GM23338 (cell line): Measurements from ENCODE around the gene CCR7. TPM values are rescaled to one million over a fixed set of nuclear protein-coding genes. Genes with fewer than 3 reads are reported as not detected.
A peak's percentile ranks its signal among the peaks of the same experiment; 100 is the strongest.

Source experiments
- ATAC-seq: fragments of 200-7000 bp; cut with Tn5 transposase; 3 replicates; pipeline ENCODE4 v1.9.1; 2020
- DNase-seq: peaks from one replicate; pipeline ENCODE4 v3.0.0-alpha.2; 2015; ENCODE audit warnings: low spot score
- H2AFZ ChIP-seq: fragments of 200-600 bp; sonication (generic); 2 replicates; pipeline ENCODE4 v1.8.0; 2016; ENCODE audit warnings: antibody characterized with exemption, mild to moderate bottlenecking, moderate library complexity
- H3F3A ChIP-seq: fragments of 200-600 bp; sonication (generic); replicated peaks from 2 replicates; pipeline ENCODE4 v1.8.0; 2017; ENCODE audit warnings: antibody characterized with exemption, mixed run types, low read depth
- H3K27ac ChIP-seq: fragments of 200-600 bp; sonication (generic); 2 replicates; pipeline ENCODE4 v1.6.1; 2016; ENCODE audit warnings: low read depth
- H3K27me3 ChIP-seq: fragments of 200-600 bp; sonication (generic); 2 replicates; pipeline ENCODE4 v1.8.0; 2016; ENCODE audit warnings: mild to moderate bottlenecking, mixed run types, moderate library complexity; ENCODE audit not compliant: insufficient read depth
- H3K36me3 ChIP-seq: fragments of 200-600 bp; sonication (generic); 2 replicates; pipeline ENCODE4 v1.8.0; 2016; ENCODE audit warnings: mild to moderate bottlenecking; ENCODE audit not compliant: insufficient read depth
- H3K4me1 ChIP-seq: fragments of 200-600 bp; sonication (generic); 2 replicates; pipeline ENCODE4 v1.8.0; 2016; ENCODE audit warnings: mild to moderate bottlenecking, moderate library complexity; ENCODE audit not compliant: insufficient read depth
- H3K4me2 ChIP-seq: fragments of 200-600 bp; sonication (generic); 2 replicates; pipeline ENCODE4 v1.7.1; 2017; ENCODE audit warnings: mixed run types
- H3K4me3 ChIP-seq: fragments of 200-600 bp; sonication (generic); 2 replicates; pipeline ENCODE4 v1.6.1; 2016; ENCODE audit warnings: mixed run types
- H3K79me2 ChIP-seq: fragments of 200-600 bp; sonication (generic); replicated peaks from 2 replicates; pipeline ENCODE4 v1.8.0; 2017; ENCODE audit warnings: mild to moderate bottlenecking; ENCODE audit not compliant: insufficient read depth
- H3K9me2 ChIP-seq: fragments of 200-600 bp; sonication (generic); 2 replicates; pipeline ENCODE4 v1.8.0; 2017; ENCODE audit not compliant: insufficient read depth
- H4K20me1 ChIP-seq: fragments of 200-600 bp; sonication (generic); replicated peaks from 2 replicates; pipeline ENCODE4 v1.8.0; 2017; ENCODE audit warnings: mild to moderate bottlenecking; ENCODE audit not compliant: insufficient read depth
- H3K27ac Mint-ChIP-seq: 2 replicates; pipeline ENCODE4 v1.8.0; 2020; ENCODE audit warnings: inconsistent platforms, mild to moderate bottlenecking, moderate library complexity, mixed read lengths
- H3K27me3 Mint-ChIP-seq: 3 replicates; pipeline ENCODE4 v1.8.0; 2022; ENCODE audit warnings: low read depth, mild to moderate bottlenecking, moderate library complexity, mixed read lengths, inconsistent platforms; ENCODE audit not compliant: insufficient read depth, poor library complexity
- H3K36me3 Mint-ChIP-seq: 3 replicates; pipeline ENCODE4 v1.8.0; 2021; ENCODE audit warnings: low read depth, mild to moderate bottlenecking, inconsistent platforms, moderate library complexity, mixed read lengths
- H3K4me1 Mint-ChIP-seq: 3 replicates; pipeline ENCODE4 v1.8.0; 2020; ENCODE audit warnings: mild to moderate bottlenecking, inconsistent platforms, mixed read lengths
- H3K4me3 Mint-ChIP-seq: 3 replicates; pipeline ENCODE4 v1.8.0; 2021; ENCODE audit warnings: moderate library complexity, mild to moderate bottlenecking, inconsistent platforms, mixed read lengths
- H3K9me3 Mint-ChIP-seq: 3 replicates; pipeline ENCODE4 v1.8.0; 2020; ENCODE audit warnings: moderate library complexity, mild to moderate bottlenecking, inconsistent platforms, mixed read lengths
- CREB1 ChIP-seq: fragments of 250-450 bp; sonication (Bioruptor Pico); IDR thresholded peaks from 2 replicates; pipeline ENCODE4 v1.5.0; 2020; ENCODE audit warnings: low read depth, mild to moderate bottlenecking, moderate library complexity
- EZH2 ChIP-seq: fragments of 200-600 bp; sonication (generic); IDR thresholded peaks from one replicate; pipeline ENCODE4 v1.8.0; 2017; ENCODE audit warnings: antibody characterized with exemption, mild to moderate bottlenecking, low read depth; ENCODE audit not compliant: unreplicated experiment
- EZH2phosphoT487 ChIP-seq: fragments of 200-600 bp; sonication (generic); IDR thresholded peaks from one replicate; pipeline ENCODE4 v1.8.1; 2018; ENCODE audit warnings: antibody characterized with exemption; ENCODE audit not compliant: unreplicated experiment
- JUNB ChIP-seq: IDR thresholded peaks from one replicate; pipeline ENCODE4 v1.6.1; 2016; ENCODE audit warnings: antibody characterized with exemption; ENCODE audit not compliant: unreplicated experiment
- NANOG ChIP-seq: IDR thresholded peaks from 2 replicates; pipeline ENCODE4 v1.6.1; 2016; ENCODE audit warnings: antibody characterized with exemption, borderline replicate concordance
- POLR2AphosphoS5 ChIP-seq: IDR thresholded peaks from 2 replicates; pipeline ENCODE4 v1.6.1; 2016; ENCODE audit warnings: antibody characterized with exemption, low read depth
- STAT1 ChIP-seq: IDR thresholded peaks from one replicate; pipeline ENCODE4 v1.6.1; 2016; ENCODE audit warnings: antibody characterized with exemption; ENCODE audit not compliant: unreplicated experiment
- ZNF114 ChIP-seq: fragments of 250-450 bp; sonication (Bioruptor Pico); IDR thresholded peaks from 2 replicates; pipeline ENCODE4 v1.5.0; 2020; ENCODE audit warnings: mild to moderate bottlenecking, moderate library complexity
- ZNF331 ChIP-seq: fragments of 250-450 bp; sonication (Bioruptor Pico); IDR thresholded peaks from 2 replicates; pipeline ENCODE4 v1.5.0; 2020; ENCODE audit warnings: low read depth, mild to moderate bottlenecking, moderate library complexity
- polyA plus RNA-seq: library from polyadenylated mRNA; unstranded; fragments of >200 nt; fragmentation: Nextera tagmentation; extraction: Ambion mirVana; gene quantifications from 2 replicates; pipeline ENCODE4 v1.2.1, GENCODE V29; 2016
- total RNA-seq: library from RNA; depleted of rRNA; stranded (reverse); fragments of >200 nt; shearing (Covaris generic); gene quantifications from 2 replicates; pipeline ENCODE4 v1.2.3, GENCODE V29; 2014
- TF ChIP-seq, protein P1 (sequence below), 2 experiments: fragments of 200-600 bp in 1 of 2; sonication (generic) in 1 of 2; conservative IDR thresholded peaks; 2 replicates each; pipeline versions ENCODE4 v1.5.1 to v1.6.1; 2016 to 2017; ENCODE audit warnings: antibody characterized with exemption in 2 of 2, low read depth in 2 of 2, mild to moderate bottlenecking in 2 of 2, moderate library complexity in 1 of 2
- TF ChIP-seq, protein P2 (sequence below): IDR thresholded peaks from 2 replicates; pipeline ENCODE4 v1.6.1; 2016; ENCODE audit warnings: antibody characterized with exemption
- TF ChIP-seq, protein P3 (sequence below): IDR thresholded peaks from one replicate; pipeline ENCODE4 v1.6.1; 2018; ENCODE audit warnings: antibody characterized with exemption; ENCODE audit not compliant: unreplicated experiment

The CCR7 gene
- total and polyA plus RNA-seq, 2 experiments from 2014 or later: 0.37 to 0.59 TPM

- Histone ChIP-seq H3F3A (no peaks in the 10 kb centered on the region), H3K27me3 (no peaks in the 10 kb centered on the region), H3K9me2 (no peaks in the 10 kb centered on the region), H3K36me3 (no peaks in the 10 kb centered on the region), H3K4me2 (no peak overlapping the region), H3K4me3 (no peak overlapping the region), H3K27ac (no peak overlapping the region), H2AFZ (no peak overlapping the region), H3K79me2 (no peaks in the 10 kb centered on the region), H4K20me1 (no peaks in the 10 kb centered on the region), H3K4me1 (peaks cover 4% of the 10 kb centered on the region; the same call in 1 of the 2 replicates)
- Mint-ChIP-seq H3K9me3 (no peaks in the 10 kb centered on the region), H3K4me3 (no peak overlapping the region), H3K4me1 (peaks cover 5% of the 10 kb centered on the region; the same call in 2 of the 3 replicates), H3K27me3 (peaks cover 3% of the 10 kb centered on the region), H3K36me3 (no peaks in the 10 kb centered on the region), H3K27ac (no peak overlapping the region)
- ATAC-seq (no peak), DNase-seq (no peak)
- TF ChIP-seq, protein P1, sequence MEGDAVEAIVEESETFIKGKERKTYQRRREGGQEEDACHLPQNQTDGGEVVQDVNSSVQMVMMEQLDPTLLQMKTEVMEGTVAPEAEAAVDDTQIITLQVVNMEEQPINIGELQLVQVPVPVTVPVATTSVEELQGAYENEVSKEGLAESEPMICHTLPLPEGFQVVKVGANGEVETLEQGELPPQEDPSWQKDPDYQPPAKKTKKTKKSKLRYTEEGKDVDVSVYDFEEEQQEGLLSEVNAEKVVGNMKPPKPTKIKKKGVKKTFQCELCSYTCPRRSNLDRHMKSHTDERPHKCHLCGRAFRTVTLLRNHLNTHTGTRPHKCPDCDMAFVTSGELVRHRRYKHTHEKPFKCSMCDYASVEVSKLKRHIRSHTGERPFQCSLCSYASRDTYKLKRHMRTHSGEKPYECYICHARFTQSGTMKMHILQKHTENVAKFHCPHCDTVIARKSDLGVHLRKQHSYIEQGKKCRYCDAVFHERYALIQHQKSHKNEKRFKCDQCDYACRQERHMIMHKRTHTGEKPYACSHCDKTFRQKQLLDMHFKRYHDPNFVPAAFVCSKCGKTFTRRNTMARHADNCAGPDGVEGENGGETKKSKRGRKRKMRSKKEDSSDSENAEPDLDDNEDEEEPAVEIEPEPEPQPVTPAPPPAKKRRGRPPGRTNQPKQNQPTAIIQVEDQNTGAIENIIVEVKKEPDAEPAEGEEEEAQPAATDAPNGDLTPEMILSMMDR (conservative IDR thresholded peaks at IDR 0.05; ENCODE audit: low read depth in 2 of 2): no peak
- TF ChIP-seq NANOG (no peak), EZH2 (no peak), POLR2AphosphoS5 (no peak), ZNF114 (no peak), EZH2phosphoT487 (no peak), STAT1 (no peak)
- TF ChIP-seq, protein P2, sequence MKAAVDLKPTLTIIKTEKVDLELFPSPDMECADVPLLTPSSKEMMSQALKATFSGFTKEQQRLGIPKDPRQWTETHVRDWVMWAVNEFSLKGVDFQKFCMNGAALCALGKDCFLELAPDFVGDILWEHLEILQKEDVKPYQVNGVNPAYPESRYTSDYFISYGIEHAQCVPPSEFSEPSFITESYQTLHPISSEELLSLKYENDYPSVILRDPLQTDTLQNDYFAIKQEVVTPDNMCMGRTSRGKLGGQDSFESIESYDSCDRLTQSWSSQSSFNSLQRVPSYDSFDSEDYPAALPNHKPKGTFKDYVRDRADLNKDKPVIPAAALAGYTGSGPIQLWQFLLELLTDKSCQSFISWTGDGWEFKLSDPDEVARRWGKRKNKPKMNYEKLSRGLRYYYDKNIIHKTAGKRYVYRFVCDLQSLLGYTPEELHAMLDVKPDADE: no peak
Observed at GRCh38 chr17:40597156-40597555, 31.9 kb upstream of the CCR7 start.

DNA sequence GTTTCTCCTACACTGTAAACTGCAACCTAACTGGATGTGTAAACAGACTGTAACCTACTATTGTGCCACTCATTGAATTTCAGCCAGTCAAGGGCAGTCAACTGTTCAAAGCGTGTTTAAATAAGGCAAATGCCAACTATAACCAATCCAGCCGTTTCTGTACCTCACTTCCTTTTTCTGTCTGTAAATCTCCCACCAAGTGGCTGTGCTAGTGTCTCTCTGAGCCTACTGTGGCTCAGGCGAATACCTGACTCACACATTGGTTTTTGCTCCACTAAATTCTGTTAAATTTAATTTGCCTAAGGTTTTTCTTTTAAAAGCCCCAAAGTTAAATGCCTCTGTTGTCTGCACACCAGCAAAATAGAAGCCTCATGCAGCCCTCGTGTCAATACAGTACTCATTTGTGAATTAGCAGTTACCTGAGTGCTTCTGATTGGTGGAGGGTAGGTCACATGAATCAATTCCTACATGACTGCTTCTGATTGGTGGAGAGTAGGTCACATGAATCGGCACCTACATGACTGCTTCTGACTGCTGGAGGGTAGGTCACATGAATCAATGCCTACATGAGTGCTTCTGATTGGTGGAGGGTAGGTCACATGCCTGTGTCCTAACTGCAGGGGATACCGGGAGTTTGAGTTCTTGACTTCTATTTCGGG, 31.1 kb upstream of the CCR7 start:
- peak; percentile 54 for DNase-seq
- H3K36me3 ChIP-seq: no peaks in the 10 kb centered on the region
- peaks cover 4% of the 10 kb centered on the region; the same call in 1 of the 2 replicates for H3K4me1 ChIP-seq
- Mint-ChIP-seq H3K36me3 (no peaks in the 10 kb centered on the region), H3K4me1 (peaks cover 5% of the 10 kb centered on the region; the same call in 2 of the 3 replicates), H3K27me3 (peaks cover 3% of the 10 kb centered on the region), H3K4me3 (no peak overlapping the region), H3K9me3 (no peaks in the 10 kb centered on the region), H3K27ac (no peak overlapping the region)
- H3K27me3 ChIP-seq: no peaks in the 10 kb centered on the region
- no peak overlapping the region for H3K4me2 ChIP-seq
- H3K4me3 ChIP-seq: no peak overlapping the region
- no peaks in the 10 kb centered on the region for H4K20me1 ChIP-seq
- H3K79me2 ChIP-seq: no peaks in the 10 kb centered on the region
- H2AFZ ChIP-seq: peak overlapping the region; percentile 49; the same call in 1 of the 2 replicates
- H3K27ac ChIP-seq: no peak overlapping the region
- peak; percentile 57 for ATAC-seq
- H3F3A ChIP-seq: no peaks in the 10 kb centered on the region
- H3K9me2 ChIP-seq: no peaks in the 10 kb centered on the region
- TF ChIP-seq EZH2: no peak
- TF ChIP-seq ZNF114: no peak
- no peak for TF ChIP-seq POLR2AphosphoS5
- TF ChIP-seq, protein P3, sequence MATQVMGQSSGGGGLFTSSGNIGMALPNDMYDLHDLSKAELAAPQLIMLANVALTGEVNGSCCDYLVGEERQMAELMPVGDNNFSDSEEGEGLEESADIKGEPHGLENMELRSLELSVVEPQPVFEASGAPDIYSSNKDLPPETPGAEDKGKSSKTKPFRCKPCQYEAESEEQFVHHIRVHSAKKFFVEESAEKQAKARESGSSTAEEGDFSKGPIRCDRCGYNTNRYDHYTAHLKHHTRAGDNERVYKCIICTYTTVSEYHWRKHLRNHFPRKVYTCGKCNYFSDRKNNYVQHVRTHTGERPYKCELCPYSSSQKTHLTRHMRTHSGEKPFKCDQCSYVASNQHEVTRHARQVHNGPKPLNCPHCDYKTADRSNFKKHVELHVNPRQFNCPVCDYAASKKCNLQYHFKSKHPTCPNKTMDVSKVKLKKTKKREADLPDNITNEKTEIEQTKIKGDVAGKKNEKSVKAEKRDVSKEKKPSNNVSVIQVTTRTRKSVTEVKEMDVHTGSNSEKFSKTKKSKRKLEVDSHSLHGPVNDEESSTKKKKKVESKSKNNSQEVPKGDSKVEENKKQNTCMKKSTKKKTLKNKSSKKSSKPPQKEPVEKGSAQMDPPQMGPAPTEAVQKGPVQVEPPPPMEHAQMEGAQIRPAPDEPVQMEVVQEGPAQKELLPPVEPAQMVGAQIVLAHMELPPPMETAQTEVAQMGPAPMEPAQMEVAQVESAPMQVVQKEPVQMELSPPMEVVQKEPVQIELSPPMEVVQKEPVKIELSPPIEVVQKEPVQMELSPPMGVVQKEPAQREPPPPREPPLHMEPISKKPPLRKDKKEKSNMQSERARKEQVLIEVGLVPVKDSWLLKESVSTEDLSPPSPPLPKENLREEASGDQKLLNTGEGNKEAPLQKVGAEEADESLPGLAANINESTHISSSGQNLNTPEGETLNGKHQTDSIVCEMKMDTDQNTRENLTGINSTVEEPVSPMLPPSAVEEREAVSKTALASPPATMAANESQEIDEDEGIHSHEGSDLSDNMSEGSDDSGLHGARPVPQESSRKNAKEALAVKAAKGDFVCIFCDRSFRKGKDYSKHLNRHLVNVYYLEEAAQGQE: no peak
- TF ChIP-seq, protein P1 (conservative IDR thresholded peaks at IDR 0.05; ENCODE audit: low read depth in 2 of 2): no peak
- no peak for TF ChIP-seq JUNB
- TF ChIP-seq CREB1 (CRISPR knock-in tag): no peak
- TF ChIP-seq ZNF331 (CRISPR knock-in tag): no peak
- TF ChIP-seq, protein P2: no peak
